Ecto neural progenitor cell (in vitro differentiated cells): ENCODE measurements around the gene TEC.
"Not testable (repeated sequence)": the region's sequence is repeated elsewhere in the genome, so short reads cannot be mapped to it uniquely, and the experiment has no call there.

Experiments used
- DNase-seq: peaks from one replicate; pipeline ENCODE4 v3.0.0-alpha.2; 2018; ENCODE audit warnings: low spot score

Gene TEC

GRCh38 chr4:48242511-48243195, 27.0 kb downstream of the TEC start:
- no peak for DNase-seq

- no peak for DNase-seq
Observed at GRCh38 chr4:48241731-48242130, 27.9 kb downstream of the TEC start.

- no peak for DNase-seq
Observed at GRCh38 chr4:48237996-48238645, 31.5 kb downstream of the TEC start.

GRCh38 chr4:48235050-48235449, 34.6 kb downstream of the TEC start:
- DNase-seq, result no peak

DNA sequence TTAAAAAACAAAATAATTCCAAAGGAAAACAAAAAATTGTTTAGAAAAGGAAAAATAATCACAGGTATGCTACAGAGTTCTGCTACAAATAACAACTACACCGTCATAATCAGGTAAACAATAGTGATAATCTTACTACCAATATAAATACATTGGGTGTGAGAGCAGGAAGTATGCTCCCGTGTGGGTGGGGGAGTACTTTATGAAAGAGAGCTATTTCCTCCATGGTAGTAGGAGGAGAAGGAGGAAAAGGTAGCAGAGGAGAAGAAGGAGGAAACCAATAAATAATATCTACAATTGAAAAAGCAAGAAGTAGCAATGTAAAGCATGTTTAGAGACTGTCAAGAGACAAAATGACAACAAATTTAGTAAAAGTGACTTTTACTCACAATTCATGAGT, 35.1 kb downstream of the TEC start:
- DNase-seq, result no peak

- DNase-seq, result no peak
Observed at GRCh38 chr4:48228949-48229348, 40.7 kb downstream of the TEC start.

DNA sequence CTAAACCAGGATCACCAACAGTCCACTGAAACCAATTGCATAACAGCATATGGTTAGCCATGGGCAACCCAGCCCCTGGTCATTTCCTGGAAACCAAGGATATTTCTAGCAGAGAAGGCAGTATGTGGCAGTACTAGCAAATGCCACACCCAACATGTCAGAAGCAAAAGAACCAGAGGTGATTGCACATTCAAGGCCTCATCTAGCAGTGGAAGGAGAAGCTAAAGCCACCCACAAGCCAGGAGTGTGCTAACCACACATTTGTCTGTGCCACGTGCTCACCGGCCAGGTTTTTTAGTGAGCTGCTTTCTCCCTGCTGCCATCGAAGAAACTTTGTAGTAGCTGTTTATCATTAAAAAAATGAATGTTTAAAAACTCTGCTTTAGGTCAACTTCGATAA, 42.0 kb downstream of the TEC start:
- no peak for DNase-seq

- DNase-seq, result no peak
Observed at GRCh38 chr4:48226199-48226598, 43.4 kb downstream of the TEC start.

GRCh38 chr4:48225368-48226141, 44.1 kb downstream of the TEC start:
- DNase-seq, result no peak

DNA sequence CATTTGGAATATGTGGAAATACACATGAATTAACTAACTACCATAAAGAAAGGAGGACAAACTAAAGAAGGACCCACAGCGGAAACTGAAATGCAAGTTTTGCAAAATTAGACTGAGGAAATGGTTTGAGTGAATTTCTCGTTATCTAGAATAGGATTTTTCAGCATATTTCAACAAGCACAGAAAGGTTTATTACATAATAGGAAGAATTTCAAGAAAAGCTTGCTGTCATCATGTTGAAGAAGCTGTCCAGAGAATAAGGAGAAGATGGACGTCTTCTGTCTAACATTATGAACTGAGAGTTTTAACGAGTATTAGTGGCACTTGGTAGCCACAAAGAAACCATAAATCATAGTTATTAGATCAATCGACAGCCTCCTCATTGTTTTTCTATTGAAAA, 45.0 kb downstream of the TEC start:
- DNase-seq, result no peak

GRCh38 chr4:48223633-48224295, 45.9 kb downstream of the TEC start:
- DNase-seq, result no peak

- no peak for DNase-seq
Observed at GRCh38 chr4:48222491-48222890, 47.1 kb downstream of the TEC start.

- DNase-seq, result not testable (repeated sequence)
Observed at GRCh38 chr4:48219430-48219829, 50.2 kb downstream of the TEC start.

DNA sequence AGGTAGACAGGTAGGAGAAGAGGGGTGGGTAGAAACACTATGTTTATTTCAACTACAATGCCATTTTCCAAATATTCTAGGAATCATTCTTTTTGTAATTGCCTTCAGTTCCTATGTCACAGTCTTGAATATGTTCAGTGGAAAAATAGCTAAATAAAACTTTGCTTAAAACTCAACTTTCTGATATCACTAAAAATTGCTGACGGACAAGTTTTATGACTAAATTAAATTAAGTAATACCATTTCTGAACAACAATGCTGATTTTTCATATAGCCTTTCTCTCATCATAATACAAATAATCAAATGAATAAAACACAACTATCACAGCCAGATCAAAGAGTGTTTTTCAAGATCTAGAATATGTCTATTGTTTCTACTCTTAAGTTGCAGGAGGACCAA, 53.1 kb downstream of the TEC start:
- no peak for DNase-seq

GRCh38 chr4:48215977-48216376, 53.7 kb downstream of the TEC start:
- DNase-seq, result no peak

DNA sequence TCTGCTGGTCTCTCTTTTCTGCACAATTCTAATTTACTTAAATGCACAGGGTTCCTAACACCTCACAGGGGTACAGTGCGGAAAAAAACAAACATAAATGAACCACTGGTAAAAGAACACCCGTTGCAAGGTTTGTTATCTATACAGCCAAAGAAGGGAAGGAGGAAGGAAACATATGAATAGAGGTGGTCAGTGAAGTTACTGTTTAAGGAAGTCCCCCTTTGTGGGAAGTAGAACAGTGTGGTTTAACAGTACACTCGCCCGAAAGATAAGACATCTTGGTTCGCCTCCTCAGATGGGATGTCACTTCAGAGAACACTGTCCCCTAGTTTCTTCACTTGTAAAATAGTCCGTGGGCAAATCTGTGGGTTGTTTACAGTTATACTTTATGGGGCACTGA, 57.5 kb downstream of the TEC start:
- DNase-seq, result no peak

DNA sequence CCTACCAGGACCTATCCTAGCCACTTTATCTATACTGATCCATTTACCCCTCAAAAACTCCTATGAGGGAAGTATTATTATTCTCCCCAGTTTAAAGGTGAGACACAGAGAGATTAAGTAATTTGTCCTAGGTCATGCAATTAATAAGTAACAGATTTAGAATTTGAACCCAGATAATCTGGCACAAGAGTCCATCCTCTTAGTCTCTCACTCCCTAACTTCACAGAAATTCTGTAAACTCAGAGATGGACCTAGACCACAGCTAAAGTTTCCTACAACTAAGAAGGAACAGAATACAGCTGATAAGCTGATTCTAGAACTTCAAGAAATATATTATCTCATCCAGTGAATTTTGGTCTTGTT, 58.7 kb downstream of the TEC start:
- no peak for DNase-seq

- DNase-seq, result no peak
Observed at GRCh38 chr4:48205626-48206025, 64.0 kb downstream of the TEC start.

GRCh38 chr4:48205107-48205506, 64.5 kb downstream of the TEC start:
- DNase-seq, result no peak

DNA sequence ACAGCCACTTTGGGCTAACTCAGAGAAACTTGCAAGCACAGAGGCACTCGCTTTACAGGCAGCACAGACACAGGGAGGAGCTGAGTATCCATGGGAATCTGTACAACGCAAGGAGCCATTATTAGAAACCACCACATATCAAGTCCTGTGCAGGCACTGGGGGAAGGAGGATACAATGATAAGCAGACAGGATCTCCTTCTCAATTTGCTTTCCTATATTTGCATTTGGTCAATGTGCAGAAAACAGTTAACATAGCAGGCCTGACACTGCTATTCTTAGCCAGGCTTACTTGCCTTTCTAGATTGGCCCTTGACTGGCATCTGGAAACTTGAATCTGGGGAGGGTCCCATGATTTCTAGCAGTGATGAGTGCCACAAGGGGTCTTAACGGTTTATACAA, 65.8 kb downstream of the TEC start:
- DNase-seq, result no peak

- DNase-seq, result no peak
Observed at GRCh38 chr4:48197643-48198237, 71.9 kb downstream of the TEC start.

GRCh38 chr4:48196758-48197504, 72.7 kb downstream of the TEC start:
- DNase-seq, result no peak
